Activated naive CD4-positive, alpha-beta T cell treated with anti-CD3 and anti-CD28 coated beads, Interleukin-2, amount 10 ng/mL, durations not matched to agents 7 days and 5 days (primary cell): Measurements from ENCODE around the gene MCU.
"Not testable (repeated sequence)": the region's sequence is repeated elsewhere in the genome, so short reads cannot be mapped to it uniquely, and the experiment has no call there.

Experiments
- CTCF ChIA-PET: fragments of 350-600 bp; sonication (Branson Sonifier 250); formaldehyde crosslinking; loops from one replicate; lab custom pipeline; 2021; ENCODE audit warnings: antibody characterized with exemption; lab: Charles Lee
- DNase-seq: peaks from one replicate; pipeline ENCODE4 v3.0.0-alpha.2; 2020
- H3K27ac Mint-ChIP-seq: one replicate; pipeline ENCODE4 v1.8.0; 2021; ENCODE audit warnings: mild to moderate bottlenecking, moderate library complexity, mixed read lengths
- H3K27me3 Mint-ChIP-seq: one replicate; pipeline ENCODE4 v1.8.0; 2021; ENCODE audit warnings: mild to moderate bottlenecking, mixed read lengths
- H3K36me3 Mint-ChIP-seq: one replicate; pipeline ENCODE4 v1.8.0; 2021; ENCODE audit warnings: mixed read lengths
- H3K4me1 Mint-ChIP-seq: one replicate; pipeline ENCODE4 v1.8.0; 2021; ENCODE audit warnings: mixed read lengths
- H3K4me3 Mint-ChIP-seq: one replicate; pipeline ENCODE4 v1.8.0; 2021; ENCODE audit warnings: mild to moderate bottlenecking, moderate library complexity, mixed read lengths
- H3K9me3 Mint-ChIP-seq: one replicate; pipeline ENCODE4 v1.8.0; 2021; ENCODE audit warnings: mixed read lengths

MCU gene

GRCh38 chr10:72665925-72666324, 26.0 kb upstream of the MCU start:
- CTCF ChIA-PET, result no interaction called here
- Mint-ChIP-seq H3K27ac (no peak overlapping the region), H3K4me1 (no peaks in the 10 kb centered on the region), H3K4me3 (no peak overlapping the region), H3K27me3 (peaks cover 14% of the 10 kb centered on the region), H3K36me3 (no peaks in the 10 kb centered on the region), H3K9me3 (no peaks in the 10 kb centered on the region)
- DNase-seq, result no peak

DNA sequence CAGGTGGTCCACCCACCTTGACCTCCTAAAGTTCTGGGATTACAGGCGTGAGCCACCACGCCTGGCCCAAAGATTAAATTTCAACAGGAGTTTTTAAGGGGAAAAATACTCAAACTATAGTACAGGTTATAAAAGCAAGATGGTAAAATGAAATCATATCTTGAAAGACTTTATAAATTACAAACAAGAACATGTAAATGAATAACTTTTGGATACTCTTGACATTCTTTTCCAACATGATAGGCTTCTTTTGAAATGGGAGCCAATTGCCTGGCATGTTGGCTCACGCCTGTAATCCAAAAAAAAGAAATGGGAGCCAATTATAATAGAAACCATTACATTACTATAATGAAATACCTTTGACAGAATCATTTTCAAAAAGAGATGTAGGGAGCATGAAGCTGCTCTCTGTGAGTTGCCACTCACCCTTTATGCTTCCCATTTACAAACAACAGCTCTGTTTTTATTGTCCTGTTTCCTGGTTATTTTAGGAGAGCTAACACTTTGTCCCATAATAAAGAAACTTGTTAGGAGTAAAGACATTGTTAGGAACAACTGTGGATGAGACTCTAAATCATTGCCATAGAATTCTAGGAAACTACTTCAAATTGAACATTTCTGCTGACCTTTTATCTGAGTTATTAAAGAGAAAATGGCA, 24.6 kb upstream of the MCU start:
- Mint-ChIP-seq H3K36me3 (no peaks in the 10 kb centered on the region), H3K9me3 (no peaks in the 10 kb centered on the region), H3K27ac (no peak overlapping the region), H3K27me3 (peaks cover 14% of the 10 kb centered on the region), H3K4me1 (no peaks in the 10 kb centered on the region), H3K4me3 (no peak overlapping the region)
- CTCF ChIA-PET, result interaction anchor here (1.0 kb wide), 1 partner anchor 8 kb away, joined by 3 read pairs; no protein-coding TSS in a partner anchor
- no peak for DNase-seq

GRCh38 chr10:72673280-72673679, 18.7 kb upstream of the MCU start:
- Mint-ChIP-seq H3K4me3 (no peak overlapping the region), H3K36me3 (no peaks in the 10 kb centered on the region), H3K4me1 (peaks cover 7% of the 10 kb centered on the region), H3K27ac (no peak overlapping the region), H3K27me3 (peaks cover 2% of the 10 kb centered on the region), H3K9me3 (no peaks in the 10 kb centered on the region)
- CTCF ChIA-PET, result no interaction called here
- DNase-seq, result no peak

GRCh38 chr10:72674174-72674573, 17.8 kb upstream of the MCU start:
- H3K27me3 Mint-ChIP-seq, DNase-seq, H3K4me1 Mint-ChIP-seq, H3K27ac Mint-ChIP-seq, H3K9me3 Mint-ChIP-seq, H3K4me3 Mint-ChIP-seq, CTCF ChIA-PET, H3K36me3 Mint-ChIP-seq: not testable (repeated sequence)

DNA sequence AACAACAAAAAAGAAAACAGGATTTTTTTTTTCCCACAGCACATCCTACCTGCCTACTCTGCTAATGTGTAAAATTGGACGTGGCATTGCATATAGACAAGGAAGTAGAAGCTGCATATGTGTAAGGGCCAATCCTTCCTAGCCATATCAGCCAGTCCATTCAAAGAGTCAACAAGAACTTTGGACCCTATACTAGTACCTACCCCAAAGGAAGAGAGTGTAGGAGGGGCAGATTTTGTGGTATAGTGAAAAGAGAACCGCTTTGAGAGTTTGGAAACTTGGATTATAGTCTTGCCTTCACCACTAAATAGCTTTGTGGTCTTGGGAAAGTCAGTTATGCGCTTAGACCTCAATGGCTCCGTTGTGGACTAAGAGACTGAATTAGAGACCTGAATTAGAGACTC, 12.1 kb upstream of the MCU start:
- no peaks in the 10 kb centered on the region for H3K9me3 Mint-ChIP-seq
- H3K27ac Mint-ChIP-seq, result no peak overlapping the region
- H3K27me3 Mint-ChIP-seq, result peaks cover 10% of the 10 kb centered on the region
- H3K36me3 Mint-ChIP-seq, result no peaks in the 10 kb centered on the region
- no peak for DNase-seq
- CTCF ChIA-PET, result interaction anchor here (0.9 kb wide), 1 partner anchor 184 kb away, joined by 3 read pairs; no protein-coding TSS in a partner anchor
- H3K4me1 Mint-ChIP-seq, result peaks cover 7% of the 10 kb centered on the region
- H3K4me3 Mint-ChIP-seq, result no peak overlapping the region

DNA sequence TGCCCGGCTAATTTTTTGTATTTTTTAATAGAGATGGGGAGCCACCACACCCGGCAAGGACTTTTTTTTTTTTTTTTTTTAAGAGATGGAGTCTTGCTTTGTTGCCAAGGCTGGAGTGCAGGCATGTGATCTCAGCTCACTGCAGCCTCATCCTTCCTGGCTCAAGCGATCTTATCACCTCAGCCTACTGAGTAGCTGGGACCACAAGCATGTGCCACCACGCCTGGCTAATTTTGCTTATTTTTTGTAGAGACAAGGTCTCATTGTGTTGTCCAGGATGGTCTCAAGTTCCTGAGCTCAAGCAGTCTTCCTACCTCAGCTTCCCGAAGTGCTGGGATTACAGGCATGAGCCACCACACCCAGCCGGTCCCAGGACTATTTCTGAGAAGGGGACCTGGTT, 9.3 kb upstream of the MCU start:
- Mint-ChIP-seq H3K27me3 (peaks cover 17% of the 10 kb centered on the region), H3K36me3 (no peaks in the 10 kb centered on the region), H3K9me3 (no peaks in the 10 kb centered on the region), H3K27ac (no peak overlapping the region), H3K4me1 (no peaks in the 10 kb centered on the region), H3K4me3 (no peak overlapping the region)
- no peak for DNase-seq
- CTCF ChIA-PET, result interaction anchor here (0.6 kb wide), 1 partner anchor 29 kb away, joined by 3 read pairs; no protein-coding TSS in a partner anchor

- H3K4me1 Mint-ChIP-seq, result peaks cover 4% of the 10 kb centered on the region
- CTCF ChIA-PET, result no interaction called here
- DNase-seq, result no peak
- no peaks in the 10 kb centered on the region for H3K9me3 Mint-ChIP-seq
- H3K36me3 Mint-ChIP-seq, result no peaks in the 10 kb centered on the region
- no peak overlapping the region for H3K4me3 Mint-ChIP-seq
- H3K27ac Mint-ChIP-seq, result no peak overlapping the region
- H3K27me3 Mint-ChIP-seq, result peaks cover 18% of the 10 kb centered on the region
Measured at GRCh38 chr10:72685264-72685921, 6.5 kb upstream of the MCU start.

GRCh38 chr10:72686430-72686829, 5.5 kb upstream of the MCU start:
- H3K27ac Mint-ChIP-seq, CTCF ChIA-PET, H3K9me3 Mint-ChIP-seq, H3K4me1 Mint-ChIP-seq, H3K4me3 Mint-ChIP-seq, DNase-seq, H3K36me3 Mint-ChIP-seq: not testable (repeated sequence)
- H3K27me3 Mint-ChIP-seq, result peaks cover 18% of the 10 kb centered on the region

- CTCF ChIA-PET, result no interaction called here
- H3K27me3 Mint-ChIP-seq, result peaks cover 14% of the 10 kb centered on the region
- H3K9me3 Mint-ChIP-seq, result no peaks in the 10 kb centered on the region
- DNase-seq, result no peak
- peaks cover 12% of the 10 kb centered on the region for H3K4me1 Mint-ChIP-seq
- no peak overlapping the region for H3K4me3 Mint-ChIP-seq
- no peaks in the 10 kb centered on the region for H3K36me3 Mint-ChIP-seq
- H3K27ac Mint-ChIP-seq, result no peak overlapping the region
Measured at GRCh38 chr10:72687035-72687434, 4.9 kb upstream of the MCU start.

GRCh38 chr10:72688208-72688651, 3.7 kb upstream of the MCU start:
- H3K9me3 Mint-ChIP-seq, result no peaks in the 10 kb centered on the region
- no peak overlapping the region for H3K27ac Mint-ChIP-seq
- no peak overlapping the region for H3K4me3 Mint-ChIP-seq
- no peak for DNase-seq
- CTCF ChIA-PET, result no interaction called here
- peaks cover 18% of the 10 kb centered on the region for H3K4me1 Mint-ChIP-seq
- no peaks in the 10 kb centered on the region for H3K36me3 Mint-ChIP-seq
- H3K27me3 Mint-ChIP-seq, result peaks cover 19% of the 10 kb centered on the region

GRCh38 chr10:72689660-72690059, 2.3 kb upstream of the MCU start:
- CTCF ChIA-PET, result interaction anchor here (0.7 kb wide), 1 partner anchor 374 kb away, joined by 3 read pairs; no protein-coding TSS in a partner anchor
- DNase-seq, result no peak
- peaks cover 30% of the 10 kb centered on the region for H3K4me1 Mint-ChIP-seq

GRCh38 chr10:72690071-72690755, 1.7 kb upstream of the MCU start:
- H3K4me1 Mint-ChIP-seq, result peaks cover 33% of the 10 kb centered on the region
- H3K4me3 Mint-ChIP-seq, result no peak overlapping the region
- DNase-seq, result no peak
- CTCF ChIA-PET, result interaction anchor here (0.7 kb wide), 1 partner anchor 13 kb away, joined by 4 read pairs; no protein-coding TSS in a partner anchor
- H3K36me3 Mint-ChIP-seq, result no peaks in the 10 kb centered on the region
- H3K9me3 Mint-ChIP-seq, result no peaks in the 10 kb centered on the region
- H3K27me3 Mint-ChIP-seq, result peaks cover 10% of the 10 kb centered on the region
- H3K27ac Mint-ChIP-seq, result no peak overlapping the region

More at GRCh38 chr10:72689660-72690059, 2.3 kb upstream of the MCU start:
- no peaks in the 10 kb centered on the region for H3K36me3 Mint-ChIP-seq
- H3K9me3 Mint-ChIP-seq, result no peaks in the 10 kb centered on the region
- peaks cover 15% of the 10 kb centered on the region for H3K27me3 Mint-ChIP-seq
- no peak overlapping the region for H3K4me3 Mint-ChIP-seq
- H3K27ac Mint-ChIP-seq, result no peak overlapping the region

GRCh38 chr10:72691470-72691862, 477 bp upstream of the MCU start:
- CTCF ChIA-PET, result interaction anchor here (0.7 to 0.9 kb wide), 2 partner anchors 38 to 327 kb away, joined by 3 to 4 read pairs; no protein-coding TSS in a partner anchor
- H3K27me3 Mint-ChIP-seq, result peaks cover 10% of the 10 kb centered on the region
- peak overlapping the region; percentile 15 for H3K27ac Mint-ChIP-seq

GRCh38 chr10:72692744-72692993, 726 bp downstream of the MCU start:
- H3K27me3 Mint-ChIP-seq, result peaks cover 6% of the 10 kb centered on the region
- no peak for DNase-seq
- H3K27ac Mint-ChIP-seq, result peak overlapping the region; percentile 39
- H3K4me3 Mint-ChIP-seq, result peak overlapping the region; percentile 83
- H3K9me3 Mint-ChIP-seq, result no peaks in the 10 kb centered on the region
- H3K36me3 Mint-ChIP-seq, result no peaks in the 10 kb centered on the region
- peaks cover 33% of the 10 kb centered on the region for H3K4me1 Mint-ChIP-seq
- CTCF ChIA-PET, result interaction anchor here (0.7 to 1.1 kb wide), 4 partner anchors 11 to 181 kb away, joined by 3 read pairs; no protein-coding TSS in a partner anchor

More at GRCh38 chr10:72691470-72691862, 477 bp upstream of the MCU start:
- H3K36me3 Mint-ChIP-seq, result no peaks in the 10 kb centered on the region
- no peaks in the 10 kb centered on the region for H3K9me3 Mint-ChIP-seq
- no peak for DNase-seq
- peak overlapping the region; percentile 77 for H3K4me3 Mint-ChIP-seq
- peaks cover 33% of the 10 kb centered on the region for H3K4me1 Mint-ChIP-seq
